Small intestine (tissue), 7 donors: ENCODE results near the gene BMPR1B. TPM values are rescaled to one million over a fixed set of nuclear protein-coding genes. Genes with fewer than 3 reads are reported as not detected.

ENCODE experiments used
- DNase-seq, 2 donors: peaks; one replicate each; pipeline versions ENCODE4 v3.0.0 to v3.0.0-alpha.2; 2013
- FAIRE-seq: peaks from 2 replicates; lab custom pipeline; 2012; peaks lifted over from hg19 to GRCh38; lab: Jason Lieb, UNC
- H3K27ac ChIP-seq, 3 donors: one replicate each; pipeline ENCODE4 v1.5.1; 2013; ENCODE audit warnings: low read length in 2 of 3, mild to moderate bottlenecking in 2 of 3, control low read depth in 1 of 3, inconsistent platforms in 1 of 3, low read depth in 1 of 3, moderate library complexity in 1 of 3
- H3K27me3 ChIP-seq, 3 donors: one replicate each; pipeline ENCODE4 v1.6.1; 2013; ENCODE audit warnings: low read length in 3 of 3, inconsistent platforms in 1 of 3; ENCODE audit not compliant: control insufficient read depth in 3 of 3, insufficient read depth in 3 of 3
- H3K36me3 ChIP-seq, 3 donors: one replicate each; pipeline ENCODE4 v1.6.1; 2013; ENCODE audit warnings: low read length in 3 of 3, inconsistent platforms in 1 of 3, low read depth in 1 of 3, mild to moderate bottlenecking in 1 of 3, moderate library complexity in 1 of 3; ENCODE audit not compliant: control insufficient read depth in 3 of 3, insufficient read depth in 2 of 3
- H3K4me1 ChIP-seq, 3 donors: one replicate each; pipeline ENCODE4 v1.6.1; 2013; ENCODE audit warnings: low read length in 2 of 3, inconsistent platforms in 1 of 3, low read depth in 1 of 3, mild to moderate bottlenecking in 1 of 3, moderate library complexity in 1 of 3; ENCODE audit not compliant: control insufficient read depth in 3 of 3, insufficient read depth in 2 of 3
- H3K4me3 ChIP-seq, 3 donors: one replicate each; pipeline ENCODE4 v1.5.1; 2013; ENCODE audit warnings: low read length in 3 of 3, control low read depth in 1 of 3, inconsistent platforms in 1 of 3, low read depth in 1 of 3, mild to moderate bottlenecking in 1 of 3, moderate library complexity in 1 of 3
- H3K9me3 ChIP-seq, 2 donors: one replicate each; pipeline ENCODE4 v1.6.1; 2013; ENCODE audit warnings: low read depth in 1 of 2, low read length in 1 of 2; ENCODE audit not compliant: control insufficient read depth in 2 of 2, insufficient read depth in 1 of 2
- WGBS, 3 donors: extraction: QIAGEN DNeasy Blood & Tissue Kit; methylation state at CpG; one replicate each; pipeline ENCODE4 v1.1.7; 2013; 5-methylcytosine and 5-hydroxymethylcytosine counted together
- polyA plus RNA-seq, 4 donors: library from polyadenylated mRNA; stranded (reverse) in 3 of 4; unstranded in 1 of 4; fragments of 200-250 nt in 3 of 4; fragments of 120-200 nt in 1 of 4; gene quantifications; one replicate each; pipeline versions ENCODE4 v1.2.1 to v1.2.3, GENCODE V29; 2013
- donor health status: healthy with polysubstance abuse.
- donor health status: control.
- donor health status: control.
- donor health status: Bipolar disorder and iron deficiency.
- donor health status: healthy.

BMPR1B gene
- polyA plus RNA-seq, 4 donors, result 0.07 to 0.10 TPM; not detected in 2

GRCh38 chr4:95068401-95068800 lies 310.6 kb downstream of the BMPR1B start:
- no peaks in the 10 kb centered on the region for H3K4me1 ChIP-seq
- peaks cover 0 to 6% of the 10 kb centered on the region in 2 donors for H3K9me3 ChIP-seq
- no peak overlapping the region for H3K27ac ChIP-seq
- H3K27me3 ChIP-seq, result no peaks in the 10 kb centered on the region
- H3K4me3 ChIP-seq, result no peak overlapping the region
- H3K36me3 ChIP-seq, result no peaks in the 10 kb centered on the region
- DNase-seq, result no peak
- FAIRE-seq, result no peak
- WGBS, 3 donors, result 85 to 96% (median 85%) methylated on average over 1 of the region's 1 CpG

- no peaks in the 10 kb centered on the region for H3K4me1 ChIP-seq
- WGBS, 3 donors, result 72 to 81% (median 78%) methylated on average over 2 of the region's 2 CpGs
- no peak overlapping the region for H3K4me3 ChIP-seq
- peaks cover 0 to 6% of the 10 kb centered on the region in 2 donors for H3K9me3 ChIP-seq
- no peaks in the 10 kb centered on the region for H3K27me3 ChIP-seq
- no peaks in the 10 kb centered on the region for H3K36me3 ChIP-seq
- no peak overlapping the region for H3K27ac ChIP-seq
- no peak for FAIRE-seq
- DNase-seq, result no peak
Observed at GRCh38 chr4:95068818-95069478, 311.2 kb downstream of the BMPR1B start.

GRCh38 chr4:95071851-95072250 lies 314.1 kb downstream of the BMPR1B start:
- 76 to 91% (median 82%) methylated on average over 3 of the region's 3 CpGs for WGBS, 3 donors
- no peak for FAIRE-seq

GRCh38 chr4:95073646-95074045 lies 315.9 kb downstream of the BMPR1B start:
- Histone ChIP-seq H3K4me1 (no peaks in the 10 kb centered on the region), H3K36me3 (no peaks in the 10 kb centered on the region), H3K4me3 (no peak overlapping the region), H3K27me3 (no peaks in the 10 kb centered on the region), H3K27ac (no peak overlapping the region), H3K9me3 (peaks cover 0 to 4% of the 10 kb centered on the region in 2 donors)
- FAIRE-seq (no peak), DNase-seq (no peak)
- 61 to 83% (median 81%) methylated on average over 1 of the region's 1 CpG for WGBS, 3 donors

More at GRCh38 chr4:95071851-95072250, 314.1 kb downstream of the BMPR1B start:
- Histone ChIP-seq H3K4me1 (no peaks in the 10 kb centered on the region), H3K27me3 (no peaks in the 10 kb centered on the region), H3K4me3 (no peak overlapping the region), H3K27ac (no peak overlapping the region), H3K36me3 (no peaks in the 10 kb centered on the region), H3K9me3 (peaks cover 0 to 4% of the 10 kb centered on the region in 2 donors)
- DNase-seq, result no peak

- H3K36me3 ChIP-seq, result no peaks in the 10 kb centered on the region
- no peaks in the 10 kb centered on the region for H3K4me1 ChIP-seq
- no peak overlapping the region for H3K4me3 ChIP-seq
- no peak overlapping the region for H3K27ac ChIP-seq
- no peaks in the 10 kb centered on the region for H3K9me3 ChIP-seq
- 46 to 81% (median 52%) methylated on average over 1 of the region's 1 CpG for WGBS, 3 donors
- no peak for FAIRE-seq
- no peaks in the 10 kb centered on the region for H3K27me3 ChIP-seq
- no peak for DNase-seq
Observed at GRCh38 chr4:95077864-95078263, 320.1 kb downstream of the BMPR1B start.

- DNase-seq (no peak), FAIRE-seq (no peak)
- Histone ChIP-seq H3K27me3 (no peaks in the 10 kb centered on the region), H3K4me3 (no peak overlapping the region), H3K4me1 (no peaks in the 10 kb centered on the region), H3K36me3 (no peaks in the 10 kb centered on the region), H3K27ac (no peak overlapping the region), H3K9me3 (no peaks in the 10 kb centered on the region)
- WGBS, 3 donors, result 79 to 84% (median 82%) methylated on average over 3 of the region's 3 CpGs
Observed at GRCh38 chr4:95080969-95081368, 323.2 kb downstream of the BMPR1B start.

GRCh38 chr4:95084584-95084983 lies 326.8 kb downstream of the BMPR1B start:
- Histone ChIP-seq H3K27me3 (no peaks in the 10 kb centered on the region), H3K9me3 (no peaks in the 10 kb centered on the region), H3K36me3 (no peaks in the 10 kb centered on the region), H3K4me3 (no peak overlapping the region), H3K4me1 (peaks cover 0 to 6% (median 0%) of the 10 kb centered on the region in 3 donors), H3K27ac (no peak overlapping the region)
- no peak for FAIRE-seq
- 54 to 62% (median 57%) methylated on average over 3 of the region's 3 CpGs for WGBS, 3 donors
- DNase-seq, result no peak

GRCh38 chr4:95085124-95085833 lies 327.5 kb downstream of the BMPR1B start:
- no peak overlapping the region for H3K27ac ChIP-seq
- H3K9me3 ChIP-seq, result no peaks in the 10 kb centered on the region
- no peak overlapping the region for H3K4me3 ChIP-seq
- DNase-seq (no peak), FAIRE-seq (no peak)
- H3K36me3 ChIP-seq, result no peaks in the 10 kb centered on the region
- no peaks in the 10 kb centered on the region for H3K27me3 ChIP-seq
- WGBS, 3 donors, result 56 to 78% (median 73%) methylated on average over 7 of the region's 7 CpGs
- peaks cover 0 to 6% (median 0%) of the 10 kb centered on the region in 3 donors for H3K4me1 ChIP-seq
